ENCODE data around the gene FPGT. TPM values are rescaled to one million over a fixed set of nuclear protein-coding genes. Genes with fewer than 3 reads are reported as not detected.
"Not testable (repeated sequence)": the region's sequence is repeated elsewhere in the genome, so short reads cannot be mapped to it uniquely, and the experiment has no call there.

FPGT gene
- 1 to 10 TPM; 5.3 to 8.3 (median 8.0) TPM for polyA plus RNA-seq

DNA sequence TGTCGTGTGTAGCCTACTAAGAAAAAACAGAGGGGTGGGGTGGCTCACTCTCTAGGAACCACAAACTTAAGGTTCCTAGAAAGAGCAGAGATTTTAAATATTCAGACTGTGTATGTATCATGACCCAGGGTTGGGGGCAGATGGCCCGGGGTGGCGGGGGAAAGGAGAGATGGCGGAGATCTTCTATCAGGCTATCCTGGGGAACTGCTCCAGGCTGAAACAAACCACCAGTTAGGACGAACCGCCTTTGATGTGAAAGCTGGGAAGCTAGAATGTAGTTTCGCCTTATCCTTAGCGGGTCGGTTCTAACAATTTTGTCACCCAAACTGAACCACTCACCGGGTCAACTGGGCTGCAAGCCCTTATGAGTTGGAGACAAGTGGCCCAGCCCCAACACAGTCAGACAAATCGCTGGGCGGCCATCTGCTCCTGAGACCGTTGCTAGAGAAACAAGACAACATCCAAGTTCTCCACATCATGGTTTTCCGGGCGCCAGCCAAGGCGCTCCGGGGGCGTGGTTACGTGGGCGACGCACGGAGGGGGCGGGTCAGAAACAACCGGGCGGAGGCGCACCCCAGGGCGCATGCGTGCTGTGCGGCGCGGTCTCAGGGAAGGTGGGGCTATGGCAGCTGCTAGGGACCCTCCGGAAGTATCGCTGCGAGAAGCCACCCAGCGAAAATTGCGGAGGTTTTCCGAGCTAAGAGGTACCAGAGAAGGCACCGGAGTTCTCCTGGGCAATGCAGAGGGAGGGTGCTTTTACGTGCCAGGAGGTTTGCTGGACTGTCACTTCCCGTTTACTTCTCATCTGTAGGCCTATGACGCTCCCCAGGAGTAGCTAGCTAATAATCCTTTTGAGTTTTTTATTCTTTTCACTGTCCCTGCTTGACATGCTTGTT, at the start of gene FPGT, which contains the start of gene LRRIQ3:
FPGT (plus strand) TSS at position 586 of the 896 bp plus-strand sequence; CDS start at position 623, 37 bp downstream.
LRRIQ3 (minus strand) TSS at position 520 of the 896 bp plus-strand sequence. CDS start 14,492 bp downstream, outside the sequence.
- no peak within 1 kb of the TSS for H3K27ac ChIP-seq (ENCODE audit: low read depth, low read length)
- WGBS, 3 donors, result 2 to 4% (median 3%) methylated on average over 40 to 41 of the region's 41 CpGs

- WGBS, 3 donors, result 57 to 73% (median 72%) methylated on average over 2 of the region's 2 CpGs
- no peak overlapping the region for H3K27ac ChIP-seq (ENCODE audit: low read depth, low read length)
These were observed 38.0 kb upstream of the FPGT start for GRCh38 chr1:74160046-74160445.

- no peak overlapping the region for H3K27ac ChIP-seq (ENCODE audit: low read depth, low read length)
These were observed 36.5 kb upstream of the FPGT start for GRCh38 chr1:74161497-74161896.

GRCh38 chr1:74162333-74162732, 35.7 kb upstream of the FPGT start:
- no peak overlapping the region for H3K27ac ChIP-seq (ENCODE audit: low read depth, low read length)
- WGBS, 3 donors, result 60 to 75% (median 74%) methylated on average over 5 of the region's 5 CpGs

DNA sequence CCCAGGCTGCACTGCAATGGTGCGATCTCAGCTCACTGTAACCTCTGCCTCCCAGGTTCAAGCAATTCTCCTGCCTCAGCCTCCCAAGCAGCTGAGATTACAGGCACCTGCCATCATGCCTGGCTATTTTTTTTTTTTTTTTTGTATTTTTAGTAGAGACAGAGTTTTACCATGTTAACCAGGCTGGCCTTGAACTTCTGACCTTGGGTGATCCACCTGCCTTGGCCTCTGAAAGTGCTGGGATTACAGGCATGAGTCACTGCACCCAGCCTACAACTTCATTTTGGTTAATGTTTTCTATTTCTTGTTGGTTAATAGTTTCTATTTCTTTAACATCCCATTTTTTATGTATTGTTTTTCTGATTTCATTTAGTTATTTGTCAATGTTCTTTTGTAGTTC, 23.6 kb upstream of the FPGT start:
- H3K27ac ChIP-seq (ENCODE audit: low read depth, low read length), result not testable (repeated sequence)
- 70 to 83% (median 79%) methylated on average over 1 of the region's 1 CpG for WGBS, 3 donors

GRCh38 chr1:74180490-74180889, 17.6 kb upstream of the FPGT start:
- H3K27ac ChIP-seq (ENCODE audit: low read depth, low read length), result no peak overlapping the region

DNA sequence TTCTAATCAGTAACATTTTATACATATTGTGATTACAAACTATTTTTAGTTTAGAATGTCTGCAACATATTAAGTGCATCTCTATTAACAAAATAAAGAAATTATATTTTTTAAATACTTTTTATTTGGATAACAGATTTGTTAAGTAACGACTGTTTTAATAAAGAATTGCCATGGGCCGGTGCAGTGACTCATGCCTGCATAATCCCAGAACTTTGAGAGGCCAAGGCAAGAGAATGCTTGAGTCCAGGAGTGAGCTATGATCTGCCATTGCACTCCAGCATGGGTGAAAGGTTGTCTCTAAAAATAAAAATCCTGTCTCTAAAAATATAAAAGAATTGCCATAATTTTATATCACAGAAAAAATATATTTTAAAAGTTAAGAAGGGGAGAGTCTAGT, 4.1 kb upstream of the FPGT start:
- WGBS, 3 donors, result 57 to 83% (median 67%) methylated on average over 2 of the region's 2 CpGs
- no peak overlapping the region for H3K27ac ChIP-seq (ENCODE audit: low read depth, low read length)

GRCh38 chr1:74195339-74195738, 2.7 kb upstream of the FPGT start:
- H3K27ac ChIP-seq (ENCODE audit: low read depth, low read length), result no peak overlapping the region

GRCh38 chr1:74197255-74197654, 787 bp upstream of the FPGT start:
- WGBS, 3 donors, result 84 to 89% (median 86%) methylated on average over 5 of the region's 5 CpGs
- H3K27ac ChIP-seq (ENCODE audit: low read depth, low read length), result no peak overlapping the region

DNA sequence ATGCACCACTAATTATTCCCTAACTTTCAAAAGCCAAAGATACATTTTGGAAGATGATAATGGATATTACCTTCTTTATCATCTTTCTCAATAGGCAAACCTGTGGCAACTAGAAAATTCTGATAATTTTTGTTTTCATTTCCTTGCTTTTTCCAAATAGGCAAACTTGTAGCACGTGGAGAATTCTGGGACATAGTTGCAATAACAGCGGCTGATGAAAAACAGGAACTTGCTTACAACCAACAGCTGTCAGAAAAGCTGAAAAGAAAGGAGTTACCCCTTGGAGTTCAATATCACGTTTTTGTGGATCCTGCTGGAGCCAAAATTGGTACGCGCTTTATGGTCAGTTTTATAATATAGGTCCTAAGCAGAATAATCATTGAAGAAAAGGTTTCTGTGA, 1.5 kb downstream of the FPGT start:
- H3K27ac ChIP-seq (ENCODE audit: low read depth, low read length), result no peak overlapping the region
- 53 to 86% (median 60%) methylated on average over 5 of the region's 5 CpGs for WGBS, 3 donors

DNA sequence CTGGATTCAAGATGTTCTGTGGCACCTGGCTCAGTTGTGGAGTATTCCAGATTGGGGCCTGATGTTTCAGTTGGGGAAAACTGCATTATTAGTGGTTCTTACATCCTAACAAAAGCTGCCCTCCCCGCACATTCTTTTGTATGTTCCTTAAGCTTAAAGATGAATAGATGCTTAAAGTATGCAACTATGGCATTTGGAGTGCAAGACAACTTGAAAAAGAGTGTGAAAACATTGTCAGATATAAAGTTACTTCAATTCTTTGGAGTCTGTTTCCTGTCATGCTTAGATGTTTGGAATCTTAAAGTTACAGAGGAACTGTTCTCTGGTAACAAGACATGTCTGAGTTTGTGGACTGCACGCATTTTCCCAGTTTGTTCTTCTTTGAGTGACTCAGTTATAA, 7.2 kb downstream of the FPGT start:
- WGBS, 3 donors, result 85 to 89% (median 85%) methylated on average over 2 of the region's 2 CpGs
- no peak overlapping the region for H3K27ac ChIP-seq (ENCODE audit: low read depth, low read length)

GRCh38 chr1:74215229-74215628, 17.2 kb downstream of the FPGT start:
- 94 to 98% (median 98%) methylated on average over 1 of the region's 1 CpG for WGBS, 3 donors
- H3K27ac ChIP-seq (ENCODE audit: low read depth, low read length), result no peak overlapping the region

DNA sequence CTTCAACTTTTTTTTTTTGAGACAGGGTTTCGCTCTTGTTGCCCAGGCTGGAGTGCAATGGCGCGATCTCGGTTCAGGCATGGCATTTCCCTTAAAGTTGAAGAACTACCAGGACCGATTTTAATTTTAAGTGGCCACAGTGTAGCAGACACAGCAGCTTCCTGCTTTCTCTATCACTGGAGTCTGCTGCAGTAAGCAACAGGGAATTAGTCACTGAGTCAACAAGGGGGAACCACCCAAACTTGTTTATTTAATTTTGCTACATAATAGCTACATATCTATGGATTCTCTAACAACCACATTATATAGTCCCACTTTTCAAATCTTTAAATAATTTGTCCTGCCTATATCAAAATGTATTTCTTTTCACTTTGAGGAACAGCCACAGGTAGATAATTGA, 24.7 kb downstream of the FPGT start:
- H3K27ac ChIP-seq (ENCODE audit: low read depth, low read length), result no peak overlapping the region
- 95 to 98% (median 95%) methylated on average over 5 of the region's 5 CpGs for WGBS, 3 donors

DNA sequence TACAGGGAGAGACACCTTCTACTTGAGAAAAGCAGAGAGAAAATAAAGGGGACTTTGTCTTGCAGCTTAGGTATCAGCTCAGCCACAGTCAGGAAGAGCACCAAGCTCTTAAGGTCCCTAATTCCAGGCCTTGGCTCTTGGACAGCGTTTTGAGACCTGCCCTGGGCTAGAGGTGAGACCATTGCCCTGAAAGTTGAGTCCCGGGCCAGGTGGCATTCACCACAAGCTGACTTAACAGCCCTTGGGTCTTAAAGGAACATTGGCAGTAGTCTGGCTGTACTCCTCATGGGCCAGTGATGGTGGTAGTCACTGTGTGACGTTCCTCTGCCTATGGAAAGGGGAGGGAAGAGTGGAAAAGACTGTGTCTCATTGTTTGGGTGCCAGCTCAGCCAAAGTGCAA, 25.4 kb downstream of the FPGT start:
- 62 to 86% (median 81%) methylated on average over 3 of the region's 3 CpGs for WGBS, 3 donors
- no peak overlapping the region for H3K27ac ChIP-seq (ENCODE audit: low read depth, low read length)

DNA sequence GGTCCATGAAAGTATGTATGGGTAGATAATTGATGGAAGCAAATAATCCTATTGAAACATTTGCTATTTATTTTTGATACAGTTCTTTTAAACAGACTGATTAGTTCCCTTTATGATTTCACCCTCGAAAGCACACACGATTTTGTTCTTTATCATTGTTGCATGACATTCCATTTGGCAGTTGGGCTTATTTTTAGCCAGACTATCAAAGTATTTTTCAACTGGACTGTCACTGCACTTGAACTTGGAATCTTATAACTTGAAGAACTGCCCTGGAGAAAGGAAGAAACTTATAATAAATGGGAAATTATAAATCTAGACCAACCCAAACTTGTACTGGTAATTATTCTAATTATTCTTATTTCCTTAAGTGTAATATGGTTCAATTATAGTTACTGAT, 37.1 kb downstream of the FPGT start, which contains the start of gene TNNI3K:
TNNI3K (plus strand) TSS at position 235 of the 400 bp plus-strand sequence; CDS start at position 300, 65 bp downstream.
- WGBS, 3 donors, result 17 to 84% (median 77%) methylated on average over 2 of the region's 2 CpGs
- H3K27ac ChIP-seq (ENCODE audit: low read depth, low read length), result no peak within 1 kb of the TSS

- H3K27ac ChIP-seq (ENCODE audit: low read depth, low read length), result no peak overlapping the region
- 90 to 96% (median 95%) methylated on average over 3 of the region's 3 CpGs for WGBS, 3 donors
These were observed 38.4 kb downstream of the FPGT start for GRCh38 chr1:74236440-74236839.

DNA sequence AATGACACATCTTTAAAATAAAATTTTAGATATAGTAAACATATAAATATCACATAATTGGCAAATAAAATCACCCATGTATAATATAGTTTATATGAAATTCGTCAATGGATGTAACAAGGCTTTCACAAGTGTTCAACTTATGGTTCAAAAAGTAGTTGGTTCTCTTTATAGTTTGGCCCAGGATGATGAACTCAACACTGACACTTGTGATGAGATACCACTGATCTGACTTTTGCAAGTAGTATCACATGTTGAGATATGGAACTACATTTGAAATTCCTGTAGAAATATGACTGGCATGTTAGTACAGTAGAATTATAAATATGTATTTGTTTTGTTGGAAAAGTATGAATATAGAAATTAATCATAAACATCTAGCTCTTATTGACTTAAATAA, 39.0 kb downstream of the FPGT start:
- H3K27ac ChIP-seq (ENCODE audit: low read depth, low read length), result no peak overlapping the region
- 55 to 92% (median 77%) methylated on average over 1 of the region's 1 CpG for WGBS, 3 donors

DNA sequence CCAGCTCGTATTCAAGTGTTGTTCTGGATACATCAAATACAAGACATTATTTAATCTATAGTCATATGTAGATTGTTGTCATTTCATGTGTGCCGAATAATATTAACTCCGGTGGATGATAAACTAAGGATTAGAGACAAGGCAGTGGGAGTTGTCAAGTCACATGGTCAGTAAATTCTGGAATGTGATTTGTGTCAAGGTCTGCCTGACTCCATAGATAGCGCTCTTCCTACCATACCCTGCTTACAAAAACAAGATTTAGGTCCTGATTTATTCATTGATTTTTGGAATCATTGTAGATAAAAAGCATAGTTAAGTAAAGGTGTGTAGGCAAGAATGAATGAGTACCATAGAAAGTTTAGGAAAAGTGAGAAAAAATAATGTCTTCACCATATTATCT, 39.7 kb downstream of the FPGT start:
- WGBS, 3 donors, result 88 to 93% (median 92%) methylated on average over 4 of the region's 4 CpGs
- no peak overlapping the region for H3K27ac ChIP-seq (ENCODE audit: low read depth, low read length)

GRCh38 chr1:74245168-74245772, 47.2 kb downstream of the FPGT start:
- WGBS, 3 donors, result 6 to 16% (median 14%) methylated on average over 2 of the region's 2 CpGs
- no peak overlapping the region for H3K27ac ChIP-seq (ENCODE audit: low read depth, low read length)

DNA sequence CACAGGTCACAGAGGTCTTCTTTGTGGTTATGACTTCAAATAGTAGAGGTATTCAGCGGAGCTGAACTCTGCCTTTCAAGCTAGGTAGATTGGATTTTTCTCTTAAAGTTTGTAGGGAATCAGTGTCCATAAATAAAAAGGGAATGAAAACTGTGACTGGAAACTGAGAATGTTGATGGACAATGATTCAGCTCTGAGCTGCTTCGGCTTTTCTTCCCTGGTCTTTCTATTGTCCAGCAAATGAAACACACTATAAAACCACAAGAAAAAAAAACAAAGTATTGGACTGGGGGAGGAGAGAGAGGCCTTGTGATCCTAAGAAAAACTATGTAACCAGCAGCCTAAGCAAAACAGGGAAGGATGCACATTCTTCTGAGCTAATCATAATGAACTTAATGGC, 48.3 kb downstream of the FPGT start:
- 85 to 87% (median 85%) methylated on average over 2 of the region's 2 CpGs for WGBS, 3 donors
- no peak overlapping the region for H3K27ac ChIP-seq (ENCODE audit: low read depth, low read length)
